MM.1S (cell line): ENCODE data around the gene PODXL2.

Experiments
- DNase-seq: peaks from one replicate; pipeline ENCODE4 v3.0.0-alpha.2; 2015
- H2AFZ ChIP-seq: fragments of 300-600 bp; sonication (generic); 2 replicates; pipeline ENCODE4 v1.6.0; 2016; ENCODE audit warnings: antibody characterized with exemption, low read length
- H3F3A ChIP-seq: fragments of 300-600 bp; sonication (generic); 2 replicates; pipeline ENCODE4 v1.6.1; 2016; ENCODE audit warnings: mild to moderate bottlenecking, antibody characterized with exemption, low read length, moderate library complexity, mixed read lengths; ENCODE audit not compliant: insufficient read depth
- H3K27ac ChIP-seq: fragments of 300-600 bp; sonication (generic); 2 replicates; pipeline ENCODE4 v1.5.1; 2016; ENCODE audit warnings: mild to moderate bottlenecking, low read length
- H3K27me3 ChIP-seq: fragments of 300-600 bp; sonication (generic); replicated peaks from 2 replicates; pipeline ENCODE4 v1.6.0; 2016; ENCODE audit warnings: low read length; ENCODE audit not compliant: insufficient read depth
- H3K36me3 ChIP-seq: fragments of 300-600 bp; sonication (generic); replicated peaks from 2 replicates; pipeline ENCODE4 v1.6.1; 2016; ENCODE audit warnings: mild to moderate bottlenecking, low read length, mixed read lengths; ENCODE audit not compliant: insufficient read depth
- H3K4me1 ChIP-seq: fragments of 300-600 bp; sonication (generic); 2 replicates; pipeline ENCODE4 v1.6.1; 2016; ENCODE audit warnings: low read length, mixed read lengths
- H3K4me2 ChIP-seq: fragments of 300-600 bp; sonication (generic); 2 replicates; pipeline ENCODE4 v1.6.0; 2016; ENCODE audit warnings: low read depth, low read length
- H3K4me3 ChIP-seq: fragments of 300-600 bp; sonication (generic); 2 replicates; pipeline ENCODE4 v1.5.1; 2016; ENCODE audit warnings: low read length, mixed read lengths
- H3K79me2 ChIP-seq: fragments of 300-600 bp; sonication (generic); 2 replicates; pipeline ENCODE4 v1.6.1; 2016; ENCODE audit warnings: mixed run types, low read length, mixed read lengths
- H3K9ac ChIP-seq: fragments of 300-600 bp; sonication (generic); 2 replicates; pipeline ENCODE4 v1.6.1; 2016; ENCODE audit warnings: low read length, mixed read lengths
- H3K9me2 ChIP-seq: fragments of 300-600 bp; sonication (generic); replicated peaks from 2 replicates; pipeline ENCODE4 v1.6.1; 2016; ENCODE audit warnings: mild to moderate bottlenecking, low read length, mixed read lengths; ENCODE audit not compliant: insufficient read depth
- H3K9me3 ChIP-seq: fragments of 300-600 bp; sonication (generic); replicated peaks from 2 replicates; pipeline ENCODE4 v1.6.1; 2016; ENCODE audit warnings: mild to moderate bottlenecking, low read length, mixed read lengths; ENCODE audit not compliant: insufficient read depth
- H4K20me1 ChIP-seq: fragments of 300-600 bp; sonication (generic); 2 replicates; pipeline ENCODE4 v1.6.1; 2016; ENCODE audit warnings: mild to moderate bottlenecking, low read length, moderate library complexity, mixed read lengths; ENCODE audit not compliant: insufficient read depth
- CTCF ChIP-seq: fragments of 300-600 bp; sonication (generic); IDR thresholded peaks from 2 replicates; pipeline ENCODE4 v1.5.1; 2016; ENCODE audit warnings: antibody characterized with exemption, low read length, mixed read lengths
- EZH2 ChIP-seq: fragments of 300-600 bp; sonication (generic); optimal IDR thresholded peaks from 2 replicates; pipeline ENCODE3; 2017; ENCODE audit warnings: low read depth, mild to moderate bottlenecking, antibody characterized with exemption, low read length, mixed read lengths
- EZH2phosphoT487 ChIP-seq: fragments of 300-600 bp; sonication (generic); IDR thresholded peaks from 2 replicates; pipeline ENCODE4 v1.6.1; 2018; ENCODE audit warnings: antibody characterized with exemption, low read length

PODXL2 gene

GRCh38 chr3:127646501-127647046 lies 17.6 kb downstream of the PODXL2 start:
- no peak overlapping the region for H3K27ac ChIP-seq
- H2AFZ ChIP-seq = no peak overlapping the region
- no peaks in the 10 kb centered on the region for H3K9me3 ChIP-seq
- H3K4me2 ChIP-seq = no peak overlapping the region
- H3K4me3 ChIP-seq = no peak overlapping the region
- H3K4me1 ChIP-seq = no peaks in the 10 kb centered on the region
- no peaks in the 10 kb centered on the region for H3K27me3 ChIP-seq
- TF ChIP-seq EZH2phosphoT487 = no peak
- no peak for TF ChIP-seq EZH2
- no peak for TF ChIP-seq CTCF
- no peaks in the 10 kb centered on the region for H3K9me2 ChIP-seq
- no peaks in the 10 kb centered on the region for H3F3A ChIP-seq
- H3K79me2 ChIP-seq = no peaks in the 10 kb centered on the region
- H3K9ac ChIP-seq = no peak overlapping the region
- no peaks in the 10 kb centered on the region for H4K20me1 ChIP-seq
- no peaks in the 10 kb centered on the region for H3K36me3 ChIP-seq
- DNase-seq = no peak

GRCh38 chr3:127647166-127647844 lies 18.3 kb downstream of the PODXL2 start:
- no peaks in the 10 kb centered on the region for H3K9me3 ChIP-seq
- H3K9ac ChIP-seq = no peak overlapping the region
- DNase-seq = no peak
- H4K20me1 ChIP-seq = no peaks in the 10 kb centered on the region
- no peaks in the 10 kb centered on the region for H3K9me2 ChIP-seq
- no peak overlapping the region for H3K4me2 ChIP-seq
- H3K4me3 ChIP-seq = no peak overlapping the region
- no peak overlapping the region for H2AFZ ChIP-seq
- no peaks in the 10 kb centered on the region for H3F3A ChIP-seq
- no peaks in the 10 kb centered on the region for H3K36me3 ChIP-seq
- no peaks in the 10 kb centered on the region for H3K4me1 ChIP-seq
- no peaks in the 10 kb centered on the region for H3K79me2 ChIP-seq
- H3K27ac ChIP-seq = no peak overlapping the region
- TF ChIP-seq EZH2 = no peak
- no peak for TF ChIP-seq CTCF
- TF ChIP-seq EZH2phosphoT487 = no peak
- H3K27me3 ChIP-seq = no peaks in the 10 kb centered on the region

GRCh38 chr3:127647845-127648204 lies 18.8 kb downstream of the PODXL2 start:
- no peaks in the 10 kb centered on the region for H3K9me2 ChIP-seq
- no peaks in the 10 kb centered on the region for H3K27me3 ChIP-seq
- no peaks in the 10 kb centered on the region for H4K20me1 ChIP-seq
- no peak for TF ChIP-seq EZH2
- no peaks in the 10 kb centered on the region for H3K4me1 ChIP-seq
- no peak overlapping the region for H3K4me3 ChIP-seq
- no peak overlapping the region for H2AFZ ChIP-seq
- no peaks in the 10 kb centered on the region for H3K36me3 ChIP-seq
- no peaks in the 10 kb centered on the region for H3K79me2 ChIP-seq
- no peak for DNase-seq
- H3F3A ChIP-seq = no peaks in the 10 kb centered on the region
- no peak overlapping the region for H3K4me2 ChIP-seq
- no peak overlapping the region for H3K27ac ChIP-seq
- H3K9ac ChIP-seq = no peak overlapping the region
- no peaks in the 10 kb centered on the region for H3K9me3 ChIP-seq

GRCh38 chr3:127650236-127650635 lies 21.3 kb downstream of the PODXL2 start:
- H2AFZ ChIP-seq = no peak overlapping the region
- no peaks in the 10 kb centered on the region for H3F3A ChIP-seq
- H3K4me2 ChIP-seq = no peak overlapping the region
- H3K9me2 ChIP-seq = no peaks in the 10 kb centered on the region
- no peak for TF ChIP-seq EZH2phosphoT487
- no peak for TF ChIP-seq EZH2
- no peak for TF ChIP-seq CTCF
- H3K9me3 ChIP-seq = no peaks in the 10 kb centered on the region
- no peak overlapping the region for H3K4me3 ChIP-seq
- no peak for DNase-seq
- no peak overlapping the region for H3K27ac ChIP-seq
- no peaks in the 10 kb centered on the region for H3K36me3 ChIP-seq
- H3K4me1 ChIP-seq = no peaks in the 10 kb centered on the region
- no peaks in the 10 kb centered on the region for H3K79me2 ChIP-seq
- no peaks in the 10 kb centered on the region for H3K27me3 ChIP-seq
- H4K20me1 ChIP-seq = no peaks in the 10 kb centered on the region
- H3K9ac ChIP-seq = no peak overlapping the region
